Uterus (tissue), 4 donors: Measurements from ENCODE around the gene FAF1. TPM values are rescaled to one million over a fixed set of nuclear protein-coding genes. Genes with fewer than 3 reads are reported as not detected.
A peak's percentile ranks its signal among the peaks of the same experiment; 100 is the strongest.

Experiments
- DNase-seq, 2 donors: peaks; one replicate each; pipeline ENCODE4 v3.0.0-alpha.2; 2019 to 2020
- H3K27ac ChIP-seq, 2 donors: fragments of 200-600 bp; sonication (generic); 1 replicate in 1 of 2; 2 replicates in 1 of 2; pipeline ENCODE4 v1.5.1; 2016 to 2018
- H3K27me3 ChIP-seq, 2 donors: fragments of 200-600 bp; sonication (generic); one replicate each; pipeline ENCODE4 v1.5.1; 2018 to 2019; ENCODE audit warnings: control low read depth in 1 of 2
- H3K36me3 ChIP-seq, 2 donors: fragments of 200-600 bp; sonication (generic); one replicate each; pipeline ENCODE4 v1.5.1; 2019; ENCODE audit warnings: control low read depth in 1 of 2
- H3K4me1 ChIP-seq, 2 donors: fragments of 200-600 bp; sonication (generic); one replicate each; pipeline ENCODE4 v1.5.1; 2018 to 2019; ENCODE audit warnings: control low read depth in 1 of 2
- H3K4me3 ChIP-seq, 2 donors: fragments of 200-600 bp; sonication (generic); 1 replicate in 1 of 2; 2 replicates in 1 of 2; pipeline ENCODE4 v1.5.1; 2018 to 2019; ENCODE audit warnings: mild to moderate bottlenecking in 1 of 2
- H3K9me3 ChIP-seq, 2 donors: fragments of 200-600 bp; sonication (generic); one replicate each; pipeline ENCODE4 v1.5.1; 2019; ENCODE audit warnings: control low read depth in 1 of 2
- POLR2A ChIP-seq, 2 donors: fragments of 450-650 bp; IDR thresholded peaks; one replicate each; pipeline ENCODE4 v1.6.1; 2016; ENCODE audit warnings: antibody characterized with exemption in 2 of 2, mild to moderate bottlenecking in 1 of 2, moderate library complexity in 1 of 2
- intact Hi-C: fragments of 100-400 bp; cut with DNase I; formaldehyde crosslinking; loops from one replicate; pipeline ENCODE4 v1.15.1; 2023; ENCODE audit warnings: low total_unique reads
- total RNA-seq, 4 donors: library from RNA; depleted of rRNA in 3 of 4; stranded (reverse); fragments of >200 nt in 3 of 4; gene quantifications; one replicate each; pipeline versions ENCODE4 v1.1.0 to v1.2.4, GENCODE V29; 2014 to 2023
- TF ChIP-seq, protein P1 (sequence below), 4 experiments: fragments of 200-600 bp in 2 of 4; fragments of 450-650 bp in 2 of 4; sonication (generic) in 2 of 4; IDR thresholded peaks; one replicate each; pipeline ENCODE4 v1.5.1; 2016 to 2019; ENCODE audit warnings: antibody characterized with exemption in 4 of 4, mild to moderate bottlenecking in 2 of 4, moderate library complexity in 1 of 4
- donor health status: DM: yes; HTN: yes; CAD: no.

Gene FAF1
- total RNA-seq, 4 donors from 2014 or later, result 34.1 to 77.2 (median 64.1) TPM

DNA sequence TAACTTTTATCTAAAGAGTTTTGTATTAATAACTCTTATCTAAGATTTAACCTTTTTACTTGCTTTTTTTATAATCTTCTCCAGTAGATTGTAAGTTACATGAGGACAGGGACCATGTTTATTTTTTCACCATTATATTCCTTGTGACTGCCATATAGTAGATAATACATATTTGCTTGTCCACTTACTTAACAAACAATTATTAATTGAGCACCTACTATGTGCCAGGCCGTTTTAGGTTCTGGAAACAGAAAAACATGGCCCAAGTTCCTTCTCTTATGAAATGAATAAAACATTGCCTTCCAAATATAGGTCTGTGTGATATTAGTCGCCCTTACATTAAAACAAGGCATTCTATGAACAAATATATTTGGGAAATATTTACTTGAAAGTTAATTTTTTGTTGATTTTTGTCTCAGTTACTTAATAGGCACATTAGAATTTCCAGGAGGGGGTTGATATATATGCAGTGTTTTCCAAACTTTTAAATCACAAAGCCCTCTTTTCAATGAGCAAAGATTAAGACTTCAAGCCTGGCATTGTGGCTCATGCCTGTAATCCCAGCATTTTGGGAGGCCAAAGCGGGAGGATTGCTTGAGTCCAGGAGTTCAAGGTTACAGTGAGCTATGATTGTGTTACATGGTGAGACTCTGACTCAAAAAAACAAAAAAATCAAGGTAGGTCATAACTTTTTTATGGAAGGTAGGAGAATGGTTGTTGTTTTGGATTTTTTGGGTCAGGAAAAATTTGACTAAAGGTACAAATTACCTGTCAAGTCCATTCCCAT lies 32.7 kb upstream of the FAF1 start:
- Histone ChIP-seq H3K4me1 (no peaks in the 10 kb centered on the region), H3K27ac (no peak overlapping the region), H3K36me3 (no peaks in the 10 kb centered on the region), H3K27me3 (no peaks in the 10 kb centered on the region), H3K4me3 (no peak overlapping the region), H3K9me3 (no peaks in the 10 kb centered on the region)
- intact Hi-C loops, result no loop called here
- no peak for DNase-seq
- no peak for TF ChIP-seq POLR2A (IDR thresholded peaks at IDR 0.05)
- TF ChIP-seq, protein P1, sequence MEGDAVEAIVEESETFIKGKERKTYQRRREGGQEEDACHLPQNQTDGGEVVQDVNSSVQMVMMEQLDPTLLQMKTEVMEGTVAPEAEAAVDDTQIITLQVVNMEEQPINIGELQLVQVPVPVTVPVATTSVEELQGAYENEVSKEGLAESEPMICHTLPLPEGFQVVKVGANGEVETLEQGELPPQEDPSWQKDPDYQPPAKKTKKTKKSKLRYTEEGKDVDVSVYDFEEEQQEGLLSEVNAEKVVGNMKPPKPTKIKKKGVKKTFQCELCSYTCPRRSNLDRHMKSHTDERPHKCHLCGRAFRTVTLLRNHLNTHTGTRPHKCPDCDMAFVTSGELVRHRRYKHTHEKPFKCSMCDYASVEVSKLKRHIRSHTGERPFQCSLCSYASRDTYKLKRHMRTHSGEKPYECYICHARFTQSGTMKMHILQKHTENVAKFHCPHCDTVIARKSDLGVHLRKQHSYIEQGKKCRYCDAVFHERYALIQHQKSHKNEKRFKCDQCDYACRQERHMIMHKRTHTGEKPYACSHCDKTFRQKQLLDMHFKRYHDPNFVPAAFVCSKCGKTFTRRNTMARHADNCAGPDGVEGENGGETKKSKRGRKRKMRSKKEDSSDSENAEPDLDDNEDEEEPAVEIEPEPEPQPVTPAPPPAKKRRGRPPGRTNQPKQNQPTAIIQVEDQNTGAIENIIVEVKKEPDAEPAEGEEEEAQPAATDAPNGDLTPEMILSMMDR (IDR thresholded peaks at IDR 0.05), result no peak

DNA sequence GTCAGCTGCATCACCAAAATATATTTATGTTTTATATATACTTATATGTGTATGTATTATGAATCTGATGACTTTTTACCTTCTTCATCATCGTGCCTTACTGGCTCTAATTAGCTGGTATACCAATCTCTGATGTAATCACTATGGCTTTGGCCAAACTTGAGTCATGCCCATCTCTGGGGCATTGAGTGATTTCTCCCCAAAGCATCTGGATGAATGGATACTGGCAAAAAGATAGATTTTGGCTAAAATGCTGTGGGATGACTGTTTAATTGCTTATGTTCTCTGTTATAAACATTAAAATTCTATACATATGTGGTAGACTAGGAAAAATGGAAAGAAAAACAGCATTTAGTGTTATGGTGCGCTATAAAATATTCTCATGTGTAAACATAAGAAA lies 29.6 kb upstream of the FAF1 start:
- intact Hi-C loops, result no loop called here
- DNase-seq, result no peak

DNA sequence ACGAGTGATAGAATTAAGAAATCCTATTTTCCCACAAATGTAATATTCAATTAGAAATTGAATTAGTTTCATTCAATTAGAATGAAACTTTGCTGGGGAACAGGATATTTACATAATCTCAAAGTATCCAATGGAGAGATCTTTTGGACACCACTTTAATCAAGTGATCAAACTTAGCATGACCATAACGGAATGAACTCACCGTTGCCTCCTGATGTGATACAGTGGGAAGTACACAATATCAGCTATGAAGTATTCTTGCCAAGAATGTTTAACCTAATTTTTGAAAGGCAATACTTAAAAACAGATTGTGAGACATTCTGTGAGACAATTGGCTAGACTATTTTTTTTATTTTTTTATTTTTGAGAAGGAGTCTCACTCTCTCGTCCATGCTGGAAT lies 26.6 kb upstream of the FAF1 start:
- no peak overlapping the region for H3K27ac ChIP-seq
- H3K27me3 ChIP-seq, result no peaks in the 10 kb centered on the region
- H3K4me1 ChIP-seq, result no peaks in the 10 kb centered on the region
- no peak for DNase-seq
- H3K36me3 ChIP-seq, result no peaks in the 10 kb centered on the region
- no peak overlapping the region for H3K4me3 ChIP-seq
- intact Hi-C loops, result no loop called here
- H3K9me3 ChIP-seq, result no peaks in the 10 kb centered on the region
- TF ChIP-seq, protein P1 (IDR thresholded peaks at IDR 0.05), result no peak
- no peak for TF ChIP-seq POLR2A (IDR thresholded peaks at IDR 0.05)

More for the DNA sequence above, 29.6 kb upstream of the FAF1 start:
- H3K36me3 ChIP-seq, result no peaks in the 10 kb centered on the region
- H3K9me3 ChIP-seq, result no peaks in the 10 kb centered on the region
- no peaks in the 10 kb centered on the region for H3K4me1 ChIP-seq
- no peak overlapping the region for H3K27ac ChIP-seq
- TF ChIP-seq POLR2A (IDR thresholded peaks at IDR 0.05), result no peak
- TF ChIP-seq, protein P1 (IDR thresholded peaks at IDR 0.05), result no peak
- H3K27me3 ChIP-seq, result no peaks in the 10 kb centered on the region
- no peak overlapping the region for H3K4me3 ChIP-seq

DNA sequence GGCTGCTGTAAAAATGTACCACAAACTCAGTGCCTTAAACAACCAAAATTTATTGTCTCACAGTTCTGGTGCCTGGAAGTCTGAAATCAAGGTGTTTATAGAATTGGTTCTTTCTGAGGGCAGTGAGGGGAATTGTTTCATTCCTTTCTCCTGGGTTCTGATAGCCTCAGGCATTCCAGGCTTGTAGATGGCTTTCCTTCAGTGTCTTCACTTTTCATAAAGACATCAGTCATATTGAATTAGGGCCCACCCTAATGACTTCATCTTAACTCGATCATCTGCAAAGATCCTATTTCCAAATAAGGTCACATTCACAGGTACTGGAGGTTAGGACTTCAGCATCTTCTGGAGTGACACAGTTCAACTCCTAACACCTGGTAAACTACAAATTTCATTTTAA lies 25.0 kb upstream of the FAF1 start:
- Histone ChIP-seq H3K4me1 (no peaks in the 10 kb centered on the region), H3K36me3 (no peaks in the 10 kb centered on the region), H3K9me3 (no peaks in the 10 kb centered on the region), H3K27me3 (no peaks in the 10 kb centered on the region), H3K4me3 (no peak overlapping the region), H3K27ac (peak overlapping the region; percentile 45 to 98)
- intact Hi-C loops, result no loop called here
- no peak for TF ChIP-seq POLR2A (IDR thresholded peaks at IDR 0.05)
- TF ChIP-seq, protein P1 (IDR thresholded peaks at IDR 0.05), result no peak
- no peak for DNase-seq

DNA sequence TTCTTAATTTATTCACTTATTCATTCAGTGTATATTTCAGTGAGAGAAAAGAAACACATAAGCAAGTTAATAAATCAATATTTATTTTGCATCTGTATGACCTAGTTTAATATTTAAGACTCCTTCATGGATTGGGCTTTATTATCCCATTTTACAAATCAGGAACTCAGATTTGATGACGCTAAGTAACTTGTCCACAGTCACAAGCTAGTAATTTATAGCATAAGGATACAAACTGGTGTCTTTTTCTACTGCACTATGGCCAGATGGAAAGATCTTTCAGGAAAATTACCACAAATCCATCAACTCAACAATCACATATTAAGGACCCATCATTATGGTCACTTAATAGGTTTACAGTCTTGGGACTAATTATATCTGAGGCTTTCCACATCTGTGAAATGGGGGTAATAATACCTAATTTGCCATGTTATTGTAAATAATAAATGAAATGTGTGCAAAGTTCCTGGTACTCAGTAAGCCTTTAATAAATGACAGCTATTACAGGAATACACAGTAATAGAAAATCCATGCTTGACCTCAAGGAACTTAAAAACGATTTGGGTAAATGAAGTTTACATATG lies 23.2 kb upstream of the FAF1 start:
- Histone ChIP-seq H3K27me3 (no peaks in the 10 kb centered on the region), H3K36me3 (no peaks in the 10 kb centered on the region), H3K9me3 (no peaks in the 10 kb centered on the region), H3K4me3 (no peak overlapping the region), H3K27ac (peak overlapping the region; percentile 15 to 98), H3K4me1 (no peaks in the 10 kb centered on the region)
- intact Hi-C loops, result no loop called here
- no peak for DNase-seq
- TF ChIP-seq POLR2A (IDR thresholded peaks at IDR 0.05), result no peak
- TF ChIP-seq, protein P1 (IDR thresholded peaks at IDR 0.05), result no peak
